Measurements from ENCODE around the gene ATP13A3. TPM values are rescaled to one million over a fixed set of nuclear protein-coding genes. Genes with fewer than 3 reads are reported as not detected.

Gene ATP13A3
- total and polyA plus RNA-seq, 2 donors (not counting 1 experiment from before 2014, with no cell fraction given) = 222 to 285 TPM

DNA sequence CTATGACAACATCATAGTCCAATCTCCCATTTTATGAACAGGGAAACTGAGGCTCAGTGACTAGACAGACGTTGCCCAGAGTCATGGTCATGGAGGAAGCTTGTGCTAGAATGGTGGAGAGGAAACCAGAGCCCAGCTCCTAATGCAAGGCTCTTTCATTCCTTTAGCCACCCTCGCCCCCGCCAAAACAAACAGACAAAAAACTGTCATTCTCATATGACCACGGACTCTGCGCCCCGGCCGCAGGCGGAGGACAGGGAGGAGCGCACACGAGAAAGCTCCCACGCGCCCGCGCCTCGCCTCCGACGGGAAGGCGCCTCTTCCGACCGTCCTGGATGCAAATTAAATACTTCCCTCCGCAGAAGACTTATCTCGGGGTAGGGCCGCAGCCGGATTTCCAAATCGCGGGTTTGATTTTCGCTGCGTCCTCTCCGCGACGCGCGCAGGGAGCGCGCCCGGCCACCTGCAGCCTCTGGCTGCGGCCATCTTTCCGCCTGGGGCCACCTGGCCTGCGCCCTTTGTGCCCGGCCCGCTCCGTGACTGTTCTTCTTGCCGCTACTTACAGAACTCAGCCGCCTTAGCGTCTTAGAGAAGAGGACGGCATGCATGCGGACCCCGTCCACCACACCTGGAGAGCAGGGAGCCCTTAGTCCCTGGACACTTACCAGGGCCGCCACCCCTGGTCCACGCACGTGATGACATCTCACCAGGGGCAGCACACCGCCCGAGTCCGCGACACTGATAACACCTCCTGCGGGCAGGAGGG is 670 bp upstream of the ATP13A3 start:
- Histone ChIP-seq H3K4me2 (ENCODE audit: extremely low read depth, insufficient read depth, low read length) (peak overlapping the region; percentile 90), H3K9ac (ENCODE audit: insufficient read depth, low read length) (peak overlapping the region; percentile 39), H3K36me3 (ENCODE audit: control insufficient read depth, insufficient read depth, low read length) (no peaks in the 10 kb centered on the region), H3K9me3 (ENCODE audit: control insufficient read depth, insufficient read depth, low read depth, low read length) (no peaks in the 10 kb centered on the region), H3K27me3 (ENCODE audit: control insufficient read depth, insufficient read depth, low read length) (no peaks in the 10 kb centered on the region), H2AFZ (ENCODE audit: low read length) (peak overlapping the region; percentile 34), H4K20me1 (ENCODE audit: control insufficient read depth, extremely low read depth, insufficient read depth, low read length) (no peaks in the 10 kb centered on the region), H3K4me1 (ENCODE audit: control insufficient read depth, extremely low read depth, insufficient read depth, low read length) (peaks cover 18% of the 10 kb centered on the region), H3K4me3 (replicated peaks in 1 of 4; ENCODE audit: control extremely low read depth in 1 of 4, insufficient read depth in 1 of 4, low read depth in 3 of 4, low read length in 4 of 4) (peak overlapping the region; percentile 40 to 97 (median 58)), H3K79me2 (ENCODE audit: control insufficient read depth, insufficient read depth, low read length) (peaks cover 39% of the 10 kb centered on the region), H3K27ac (ENCODE audit: insufficient read depth, low read length) (peak overlapping the region; percentile 84)
- TF ChIP-seq EZH2 (IDR thresholded peaks at IDR 0.05; ENCODE audit: low read length, missing control alignments) = no peak
- TF ChIP-seq, protein P1, sequence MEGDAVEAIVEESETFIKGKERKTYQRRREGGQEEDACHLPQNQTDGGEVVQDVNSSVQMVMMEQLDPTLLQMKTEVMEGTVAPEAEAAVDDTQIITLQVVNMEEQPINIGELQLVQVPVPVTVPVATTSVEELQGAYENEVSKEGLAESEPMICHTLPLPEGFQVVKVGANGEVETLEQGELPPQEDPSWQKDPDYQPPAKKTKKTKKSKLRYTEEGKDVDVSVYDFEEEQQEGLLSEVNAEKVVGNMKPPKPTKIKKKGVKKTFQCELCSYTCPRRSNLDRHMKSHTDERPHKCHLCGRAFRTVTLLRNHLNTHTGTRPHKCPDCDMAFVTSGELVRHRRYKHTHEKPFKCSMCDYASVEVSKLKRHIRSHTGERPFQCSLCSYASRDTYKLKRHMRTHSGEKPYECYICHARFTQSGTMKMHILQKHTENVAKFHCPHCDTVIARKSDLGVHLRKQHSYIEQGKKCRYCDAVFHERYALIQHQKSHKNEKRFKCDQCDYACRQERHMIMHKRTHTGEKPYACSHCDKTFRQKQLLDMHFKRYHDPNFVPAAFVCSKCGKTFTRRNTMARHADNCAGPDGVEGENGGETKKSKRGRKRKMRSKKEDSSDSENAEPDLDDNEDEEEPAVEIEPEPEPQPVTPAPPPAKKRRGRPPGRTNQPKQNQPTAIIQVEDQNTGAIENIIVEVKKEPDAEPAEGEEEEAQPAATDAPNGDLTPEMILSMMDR (conservative IDR thresholded peaks at IDR 0.05 in 1 of 2, IDR thresholded peaks at IDR 0.05 in 1 of 2; ENCODE audit: low read depth in 1 of 2, low read length in 2 of 2) = no peak
- peak in 1 of 2 donors; percentile 49 for DNase-seq (ENCODE audit: low read depth in 2 of 2)

DNA sequence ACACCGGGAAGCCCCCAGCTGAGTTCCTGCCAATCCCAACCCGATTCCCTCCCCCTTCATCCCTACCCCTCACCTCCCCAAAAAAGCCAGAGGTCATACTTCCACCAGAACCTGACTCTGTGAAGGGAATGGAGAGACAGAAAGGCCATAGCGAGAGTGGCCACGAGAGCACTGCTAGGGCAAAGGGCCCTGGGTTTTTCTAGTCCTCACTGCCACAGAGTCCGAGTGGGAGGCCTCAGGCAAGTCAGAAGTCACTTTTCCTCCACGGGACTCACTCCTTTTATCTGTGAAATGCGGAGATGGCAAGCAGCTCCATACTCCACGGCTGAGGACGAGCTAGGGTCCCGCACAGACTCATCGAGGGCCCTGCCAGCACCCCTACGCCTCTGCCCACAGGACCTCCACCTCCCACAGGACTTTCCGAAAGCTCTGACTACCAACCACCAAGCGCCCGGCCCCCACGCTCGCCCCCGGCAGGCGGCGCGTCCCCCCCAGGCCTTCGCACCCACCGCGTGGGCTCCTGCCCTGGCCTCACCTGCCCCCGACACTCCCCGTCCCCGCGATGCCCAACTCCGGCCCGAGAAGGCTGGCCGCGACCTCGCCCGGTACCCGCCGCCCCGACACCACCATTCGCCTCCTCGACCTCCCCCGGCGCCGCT is 792 bp downstream of the ATP13A3 start:
- peak in 1 of 2 donors; percentile 46 for DNase-seq (ENCODE audit: low read depth in 2 of 2)
- H4K20me1 ChIP-seq (ENCODE audit: control insufficient read depth, extremely low read depth, insufficient read depth, low read length) = no peaks in the 10 kb centered on the region
- no peak for TF ChIP-seq EZH2 (IDR thresholded peaks at IDR 0.05; ENCODE audit: low read length, missing control alignments)
- TF ChIP-seq, protein P1 (conservative IDR thresholded peaks at IDR 0.05 in 1 of 2, IDR thresholded peaks at IDR 0.05 in 1 of 2; ENCODE audit: low read depth in 1 of 2, low read length in 2 of 2) = peak in 1 of 2 donors; percentile 25
- H3K36me3 ChIP-seq (ENCODE audit: control insufficient read depth, insufficient read depth, low read length) = no peaks in the 10 kb centered on the region
- H3K27ac ChIP-seq (ENCODE audit: insufficient read depth, low read length) = peak overlapping the region; percentile 98
- no peak overlapping the region for H2AFZ ChIP-seq (ENCODE audit: low read length)
- peak overlapping the region; percentile 63 for H3K4me2 ChIP-seq (ENCODE audit: extremely low read depth, insufficient read depth, low read length)
- peaks cover 51% of the 10 kb centered on the region for H3K79me2 ChIP-seq (ENCODE audit: control insufficient read depth, insufficient read depth, low read length)
- peaks cover 25% of the 10 kb centered on the region for H3K4me1 ChIP-seq (ENCODE audit: control insufficient read depth, extremely low read depth, insufficient read depth, low read length)
- H3K4me3 ChIP-seq (replicated peaks in 1 of 4; ENCODE audit: control extremely low read depth in 1 of 4, insufficient read depth in 1 of 4, low read depth in 3 of 4, low read length in 4 of 4) = peak overlapping the region; percentile 59 to 98 (median 94)
- H3K27me3 ChIP-seq (ENCODE audit: control insufficient read depth, insufficient read depth, low read length) = no peaks in the 10 kb centered on the region
- H3K9me3 ChIP-seq (ENCODE audit: control insufficient read depth, insufficient read depth, low read depth, low read length) = no peaks in the 10 kb centered on the region
- peak overlapping the region; percentile 93 for H3K9ac ChIP-seq (ENCODE audit: insufficient read depth, low read length)

DNA sequence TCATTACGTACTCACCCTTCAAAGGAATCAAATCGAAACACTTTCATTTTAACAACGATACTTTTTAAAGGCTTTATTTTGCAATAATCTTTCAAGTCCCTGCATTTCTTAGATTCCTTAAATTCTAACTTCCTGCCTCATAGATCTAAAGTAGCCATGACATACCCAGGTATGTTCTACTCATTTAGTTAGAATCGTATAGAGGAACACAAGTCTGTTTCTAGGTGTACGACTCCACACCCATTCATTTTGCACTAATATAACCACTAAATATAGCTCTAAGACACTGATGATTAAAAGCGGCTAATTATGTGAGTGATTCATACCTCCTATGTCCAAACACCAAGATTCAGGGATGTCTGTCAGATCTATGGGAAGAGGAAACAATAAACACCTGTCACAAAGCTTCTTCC is 1.3 kb downstream of the ATP13A3 start:
- no peaks in the 10 kb centered on the region for H4K20me1 ChIP-seq (ENCODE audit: control insufficient read depth, extremely low read depth, insufficient read depth, low read length)
- H3K27ac ChIP-seq (ENCODE audit: insufficient read depth, low read length) = peak overlapping the region; percentile 98
- no peaks in the 10 kb centered on the region for H3K27me3 ChIP-seq (ENCODE audit: control insufficient read depth, insufficient read depth, low read length)
- peak in 1 of 2 donors; percentile 71 for DNase-seq (ENCODE audit: low read depth in 2 of 2)
- no peak for TF ChIP-seq EZH2 (IDR thresholded peaks at IDR 0.05; ENCODE audit: low read length, missing control alignments)
- TF ChIP-seq, protein P1 (conservative IDR thresholded peaks at IDR 0.05 in 1 of 2, IDR thresholded peaks at IDR 0.05 in 1 of 2; ENCODE audit: low read depth in 1 of 2, low read length in 2 of 2) = no peak
- H3K9me3 ChIP-seq (ENCODE audit: control insufficient read depth, insufficient read depth, low read depth, low read length) = no peaks in the 10 kb centered on the region
- peak overlapping the region; percentile 59 to 98 (median 94) for H3K4me3 ChIP-seq (replicated peaks in 1 of 4; ENCODE audit: control extremely low read depth in 1 of 4, insufficient read depth in 1 of 4, low read depth in 3 of 4, low read length in 4 of 4)
- peaks cover 30% of the 10 kb centered on the region for H3K4me1 ChIP-seq (ENCODE audit: control insufficient read depth, extremely low read depth, insufficient read depth, low read length)
- peaks cover 57% of the 10 kb centered on the region for H3K79me2 ChIP-seq (ENCODE audit: control insufficient read depth, insufficient read depth, low read length)
- H3K4me2 ChIP-seq (ENCODE audit: extremely low read depth, insufficient read depth, low read length) = peak overlapping the region; percentile 97
- H3K36me3 ChIP-seq (ENCODE audit: control insufficient read depth, insufficient read depth, low read length) = no peaks in the 10 kb centered on the region
- no peak overlapping the region for H2AFZ ChIP-seq (ENCODE audit: low read length)
- peak overlapping the region; percentile 93 for H3K9ac ChIP-seq (ENCODE audit: insufficient read depth, low read length)
